ENCODE measurements around the gene OIT3.

- TF ChIP-seq CTCF (IDR thresholded peaks at IDR 0.05) = no peak
- TF ChIP-seq POLR2AphosphoS5 (IDR thresholded peaks at IDR 0.05) = no peak
These were observed 60.7 kb downstream of the OIT3 start for GRCh38 chr10:72954230-72954595.
